ENCODE measurements around the gene CCND1. TPM values are rescaled to one million over a fixed set of nuclear protein-coding genes. Genes with fewer than 3 reads are reported as not detected.

CCND1 gene
- polyA plus RNA-seq (2012; ENCODE audit: insufficient read depth, insufficient read length) = 0.80 TPM

DNA sequence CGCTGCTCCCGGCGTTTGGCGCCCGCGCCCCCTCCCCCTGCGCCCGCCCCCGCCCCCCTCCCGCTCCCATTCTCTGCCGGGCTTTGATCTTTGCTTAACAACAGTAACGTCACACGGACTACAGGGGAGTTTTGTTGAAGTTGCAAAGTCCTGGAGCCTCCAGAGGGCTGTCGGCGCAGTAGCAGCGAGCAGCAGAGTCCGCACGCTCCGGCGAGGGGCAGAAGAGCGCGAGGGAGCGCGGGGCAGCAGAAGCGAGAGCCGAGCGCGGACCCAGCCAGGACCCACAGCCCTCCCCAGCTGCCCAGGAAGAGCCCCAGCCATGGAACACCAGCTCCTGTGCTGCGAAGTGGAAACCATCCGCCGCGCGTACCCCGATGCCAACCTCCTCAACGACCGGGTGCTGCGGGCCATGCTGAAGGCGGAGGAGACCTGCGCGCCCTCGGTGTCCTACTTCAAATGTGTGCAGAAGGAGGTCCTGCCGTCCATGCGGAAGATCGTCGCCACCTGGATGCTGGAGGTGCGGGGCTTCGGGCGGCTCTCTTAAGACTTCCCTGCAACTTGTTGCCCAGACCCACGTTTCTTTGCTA, at the start of gene CCND1:
TSS of gene CCND1 (plus strand) at position 162 of the 587 bp plus-strand sequence. CDS start at position 320, 158 bp downstream.
- no peak within 1 kb of the TSS for H3K4me3 ChIP-seq (ENCODE audit: low read length)
- DNase-seq (ENCODE audit: low read depth, low spot score) = peak; percentile 47

DNA sequence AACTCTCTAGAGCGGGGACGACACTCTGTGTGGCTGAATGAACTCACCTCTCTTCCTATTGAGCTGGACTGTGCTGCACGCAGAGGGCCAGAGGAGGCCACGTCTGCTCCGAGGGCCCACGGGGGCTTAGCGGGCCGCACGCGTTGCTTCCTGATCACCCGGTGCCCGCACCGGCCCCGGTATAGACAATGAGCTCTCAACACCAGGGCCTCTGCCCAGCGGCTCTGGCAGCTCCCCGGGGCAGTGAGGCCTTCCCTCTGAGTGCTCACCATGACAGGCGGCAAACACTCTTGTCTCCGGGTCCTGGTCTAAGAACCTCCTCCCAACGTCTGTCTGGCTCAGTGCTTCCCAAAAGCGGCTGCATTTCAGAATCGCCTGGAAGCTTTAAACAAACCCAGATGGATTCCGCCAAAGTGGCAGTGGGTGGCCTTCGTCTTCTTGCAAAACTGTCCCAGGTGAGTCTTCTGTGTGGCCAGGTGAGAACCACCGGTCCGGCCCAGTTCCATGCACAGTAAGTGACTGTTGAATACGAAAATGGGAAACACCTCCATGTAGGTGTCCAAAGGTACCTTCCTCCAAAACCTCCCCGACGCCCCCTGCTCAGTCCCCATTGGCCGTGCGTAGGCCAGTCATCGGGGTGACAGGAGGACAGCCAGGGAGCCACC, 47.8 kb upstream of the CCND1 start:
- H3K4me3 ChIP-seq (ENCODE audit: low read length) = no peak overlapping the region
- DNase-seq (ENCODE audit: low read depth, low spot score) = no peak

DNA sequence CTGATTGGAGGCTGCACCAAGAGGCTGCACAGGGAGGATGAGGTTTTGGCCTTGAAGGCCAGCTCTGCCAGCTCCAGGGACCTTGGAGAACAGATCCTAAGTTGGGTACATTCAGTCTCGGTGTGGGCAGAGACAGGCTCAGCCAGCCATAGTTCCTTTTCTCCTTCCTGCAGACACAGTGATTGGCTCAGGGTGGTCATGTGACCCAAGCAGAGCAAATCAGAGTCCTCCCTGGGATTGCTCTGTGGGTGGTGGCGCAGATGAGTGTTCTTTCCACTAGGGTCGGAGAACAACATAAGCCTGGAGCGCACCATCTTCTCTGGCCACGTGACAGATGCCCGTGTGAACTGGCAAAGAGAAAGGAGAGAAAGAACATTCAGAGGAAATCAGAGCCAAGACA, 47.1 kb upstream of the CCND1 start:
- peak; percentile 5 for DNase-seq (ENCODE audit: low read depth, low spot score)
- H3K4me3 ChIP-seq (ENCODE audit: low read length) = no peak overlapping the region

DNA sequence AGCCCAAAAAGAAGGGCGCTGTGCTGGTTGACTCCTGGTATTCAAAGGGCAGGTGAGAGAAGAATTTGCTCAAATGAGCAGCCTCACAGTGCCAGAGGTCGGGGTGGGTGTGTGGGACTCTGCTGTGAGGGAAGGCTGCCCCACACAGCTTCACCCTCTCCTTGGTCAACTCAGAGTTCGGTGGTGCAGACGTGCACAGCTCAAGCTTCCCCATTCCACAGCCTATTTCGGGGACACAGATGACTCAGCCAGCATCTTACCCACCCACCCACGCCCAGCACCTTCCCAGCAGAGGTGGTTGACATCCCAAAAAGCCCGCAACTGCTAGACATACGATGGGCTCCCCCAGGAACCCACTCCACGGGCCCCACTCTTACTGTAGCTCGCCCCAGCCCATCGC, 46.5 kb upstream of the CCND1 start:
- no peak for DNase-seq (ENCODE audit: low read depth, low spot score)
- no peak overlapping the region for H3K4me3 ChIP-seq (ENCODE audit: low read length)

DNA sequence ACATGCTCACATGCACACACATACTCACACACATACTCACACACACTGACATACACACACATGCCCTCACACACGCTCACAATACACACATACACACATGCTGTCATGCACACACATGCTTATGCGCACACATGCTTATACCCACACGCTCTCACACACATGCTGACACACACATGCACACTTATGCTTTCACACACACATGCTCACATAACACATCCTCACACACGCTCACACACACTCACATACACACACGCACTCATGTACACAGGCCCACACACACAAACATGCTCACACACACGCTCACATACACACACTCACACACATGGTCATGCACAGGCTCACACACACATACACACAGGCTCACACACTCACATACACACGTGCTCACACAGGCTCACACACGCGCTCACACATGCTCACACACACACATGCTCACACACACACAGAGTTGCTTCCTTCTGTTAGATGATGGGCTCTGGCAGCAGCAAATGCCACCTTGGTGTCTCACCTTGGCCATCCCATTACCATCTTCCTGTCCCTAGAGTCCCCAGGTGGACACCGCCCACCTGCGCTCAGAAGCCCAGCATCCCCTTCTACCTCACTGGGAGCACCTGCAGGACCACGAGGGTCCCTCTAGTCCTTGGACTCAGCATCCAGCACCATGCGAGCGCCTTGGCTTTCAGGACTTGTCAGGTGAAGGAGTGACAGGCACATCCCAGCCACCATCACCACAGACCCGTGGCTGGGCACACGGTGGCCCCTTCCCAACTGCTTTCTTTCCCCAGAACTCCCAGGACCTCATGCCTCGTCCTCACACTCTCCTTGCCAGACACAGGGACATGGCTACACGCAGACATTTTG, 44.9 kb upstream of the CCND1 start:
- DNase-seq (ENCODE audit: low read depth, low spot score) = no peak
- no peak overlapping the region for H3K4me3 ChIP-seq (ENCODE audit: low read length)

DNA sequence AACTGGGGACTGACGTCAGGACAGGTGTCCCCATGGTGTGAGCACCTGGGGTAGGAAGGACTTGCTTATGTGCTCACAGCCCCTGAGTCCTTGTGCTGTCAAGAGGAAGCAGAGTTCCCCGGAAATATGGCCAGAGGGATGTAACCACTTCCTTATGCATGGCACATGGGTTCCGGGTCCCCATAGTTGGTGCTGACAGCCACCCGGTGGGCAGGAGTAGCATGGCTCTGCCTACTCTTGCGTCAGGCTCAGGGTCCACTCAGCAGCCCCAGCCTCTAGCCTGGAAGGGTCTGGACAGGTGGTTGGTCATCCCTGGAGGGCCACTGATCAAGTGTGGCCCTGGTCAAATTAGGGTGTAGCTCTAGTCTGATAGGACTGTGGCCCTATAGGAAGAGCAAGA, 42.8 kb upstream of the CCND1 start:
- DNase-seq (ENCODE audit: low read depth, low spot score) = no peak

DNA sequence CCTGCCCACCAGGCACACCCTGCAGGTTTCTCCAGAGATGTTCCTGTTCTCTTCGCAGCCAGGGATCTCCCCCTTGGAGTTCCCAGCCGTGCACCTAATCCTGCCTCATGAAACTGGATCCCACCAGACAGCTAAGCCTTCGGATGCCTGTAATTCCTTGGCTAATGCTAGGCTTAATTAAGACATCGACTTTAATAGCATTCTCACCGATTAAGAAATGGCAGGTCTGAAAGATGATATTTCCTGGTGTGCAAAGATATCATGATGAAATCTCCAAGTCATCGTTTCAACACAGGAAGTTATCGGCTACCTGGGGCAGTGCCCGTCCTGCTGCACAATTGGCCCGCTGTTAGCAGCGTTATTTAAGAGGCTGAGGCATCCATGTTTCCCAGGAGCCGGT, 41.5 kb upstream of the CCND1 start:
- no peak for DNase-seq (ENCODE audit: low read depth, low spot score)
- H3K4me3 ChIP-seq (ENCODE audit: low read length) = no peak overlapping the region

More for the DNA sequence above, 42.8 kb upstream of the CCND1 start:
- no peak overlapping the region for H3K4me3 ChIP-seq (ENCODE audit: low read length)

DNA sequence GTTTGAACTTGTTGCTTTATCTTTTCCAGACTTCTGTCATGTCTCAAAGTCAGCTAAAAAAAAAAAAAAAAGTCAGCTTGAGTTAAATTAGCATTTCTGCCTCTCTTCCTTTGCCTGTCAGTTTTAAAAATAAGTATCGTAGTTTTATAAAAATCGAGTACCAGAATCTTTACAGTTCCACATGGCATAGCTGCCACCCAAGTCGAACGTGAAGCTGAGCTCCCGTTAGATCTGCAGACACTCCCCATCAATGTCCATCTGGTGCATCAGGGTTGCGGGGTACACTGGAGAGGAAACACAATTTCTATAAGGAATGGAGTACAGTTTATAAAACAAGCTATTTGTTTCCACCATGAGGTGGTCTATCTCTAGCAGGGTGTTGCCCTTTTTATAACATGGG, 41.0 kb upstream of the CCND1 start:
- DNase-seq (ENCODE audit: low read depth, low spot score) = no peak

DNA sequence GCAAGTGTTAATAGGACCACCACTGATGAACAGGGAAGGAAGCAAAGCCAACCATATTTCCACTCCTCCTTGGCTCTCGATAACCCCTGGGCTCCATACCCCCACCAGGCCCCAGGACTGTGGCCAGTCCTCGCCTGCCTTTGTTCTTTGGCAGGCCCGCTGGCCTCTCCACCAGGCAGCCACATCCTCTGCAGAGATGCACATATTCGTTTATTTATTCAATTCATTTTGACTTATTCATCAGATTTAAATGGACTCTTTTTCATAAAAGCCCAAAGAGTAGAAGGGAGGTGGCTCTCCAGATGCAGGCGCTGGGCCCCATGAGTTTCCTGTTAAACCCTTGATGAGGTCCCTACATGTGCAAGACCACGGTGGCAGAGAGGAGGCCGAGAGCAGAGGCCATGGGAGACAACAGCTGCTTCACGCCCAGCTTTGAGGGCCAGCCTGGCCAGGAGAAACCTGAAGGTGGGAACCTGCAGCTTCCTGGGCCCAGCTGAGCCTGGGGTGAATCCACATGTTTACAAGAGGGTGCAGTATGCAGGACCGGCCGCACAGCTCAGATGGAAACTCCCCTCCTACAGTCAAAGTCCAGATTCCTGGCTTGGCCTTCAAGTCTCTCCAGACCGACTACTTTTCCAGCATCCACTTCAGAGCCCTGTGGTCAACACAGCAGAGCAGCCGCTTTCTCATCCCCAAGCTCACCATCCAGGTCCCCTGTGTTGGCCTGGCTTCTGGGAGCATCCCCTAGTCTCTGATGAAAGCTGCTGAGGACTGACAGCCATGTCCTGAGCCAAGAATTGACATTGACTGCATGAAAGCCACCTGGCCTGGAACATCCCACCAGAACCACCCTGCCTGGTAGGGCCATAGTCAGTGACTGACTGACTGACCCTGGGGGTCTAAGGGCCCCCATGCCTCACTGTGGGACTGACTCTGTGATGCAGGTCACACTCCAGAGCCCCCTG, 39.7 kb upstream of the CCND1 start:
- DNase-seq (ENCODE audit: low read depth, low spot score) = no peak
- H3K4me3 ChIP-seq (ENCODE audit: low read length) = no peak overlapping the region

More for the DNA sequence above, 41.0 kb upstream of the CCND1 start:
- H3K4me3 ChIP-seq (ENCODE audit: low read length) = no peak overlapping the region

DNA sequence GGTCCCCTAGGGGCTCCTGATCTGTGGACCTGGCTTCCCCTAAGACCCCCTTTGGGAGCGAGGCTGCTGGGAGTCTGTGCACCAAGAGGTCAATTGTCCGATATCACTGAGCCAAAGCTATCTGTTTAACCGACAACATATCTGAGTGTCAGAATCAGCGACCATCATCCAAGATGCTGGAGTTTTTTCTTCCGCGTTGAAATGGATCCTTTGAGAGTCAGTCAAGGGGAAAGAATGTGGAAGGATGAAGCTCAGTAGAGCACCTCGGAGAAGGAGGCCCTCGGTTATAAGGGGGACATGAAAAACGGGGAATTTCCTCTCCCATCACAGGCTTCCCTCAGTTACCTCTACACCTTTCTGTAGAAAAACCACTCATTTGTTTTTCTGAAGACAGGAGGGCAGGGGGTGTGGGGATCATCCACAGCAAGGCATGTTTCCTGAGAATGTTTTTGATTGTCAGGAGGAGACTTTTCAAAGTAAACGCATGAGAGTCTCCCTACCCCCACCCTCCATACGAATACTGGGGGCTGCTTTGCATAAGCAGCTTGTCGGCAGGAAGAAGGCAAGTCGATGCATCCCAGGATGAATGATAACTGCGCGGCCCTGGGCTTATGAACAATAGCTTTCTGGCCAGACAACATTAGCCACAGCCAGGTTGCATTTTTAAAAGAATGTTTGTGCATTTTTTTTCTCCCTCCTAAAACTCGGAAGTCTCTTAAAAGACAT, 37.7 kb upstream of the CCND1 start:
- no peak for DNase-seq (ENCODE audit: low read depth, low spot score)

DNA sequence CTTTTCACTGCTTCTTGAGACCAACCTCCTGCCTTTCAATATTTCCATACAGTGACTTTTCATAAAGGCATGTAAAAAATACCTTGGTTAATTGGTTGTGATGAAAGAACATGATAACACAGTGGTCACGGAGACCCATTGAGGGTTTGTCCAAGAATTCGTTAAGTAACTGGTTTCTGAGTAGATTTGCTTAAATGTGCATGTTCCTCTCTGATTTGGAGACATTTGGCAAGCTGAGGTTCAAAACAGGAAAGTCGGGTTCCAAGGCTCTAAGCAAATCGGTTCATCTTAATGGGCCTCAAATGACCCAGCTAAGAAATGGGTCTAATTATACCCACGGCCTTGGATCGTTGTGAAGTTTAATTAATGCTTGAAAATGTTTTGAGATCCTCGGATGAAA, 36.9 kb upstream of the CCND1 start:
- no peak overlapping the region for H3K4me3 ChIP-seq (ENCODE audit: low read length)
- no peak for DNase-seq (ENCODE audit: low read depth, low spot score)

More for the DNA sequence above, 37.7 kb upstream of the CCND1 start:
- H3K4me3 ChIP-seq (ENCODE audit: low read length) = no peak overlapping the region

DNA sequence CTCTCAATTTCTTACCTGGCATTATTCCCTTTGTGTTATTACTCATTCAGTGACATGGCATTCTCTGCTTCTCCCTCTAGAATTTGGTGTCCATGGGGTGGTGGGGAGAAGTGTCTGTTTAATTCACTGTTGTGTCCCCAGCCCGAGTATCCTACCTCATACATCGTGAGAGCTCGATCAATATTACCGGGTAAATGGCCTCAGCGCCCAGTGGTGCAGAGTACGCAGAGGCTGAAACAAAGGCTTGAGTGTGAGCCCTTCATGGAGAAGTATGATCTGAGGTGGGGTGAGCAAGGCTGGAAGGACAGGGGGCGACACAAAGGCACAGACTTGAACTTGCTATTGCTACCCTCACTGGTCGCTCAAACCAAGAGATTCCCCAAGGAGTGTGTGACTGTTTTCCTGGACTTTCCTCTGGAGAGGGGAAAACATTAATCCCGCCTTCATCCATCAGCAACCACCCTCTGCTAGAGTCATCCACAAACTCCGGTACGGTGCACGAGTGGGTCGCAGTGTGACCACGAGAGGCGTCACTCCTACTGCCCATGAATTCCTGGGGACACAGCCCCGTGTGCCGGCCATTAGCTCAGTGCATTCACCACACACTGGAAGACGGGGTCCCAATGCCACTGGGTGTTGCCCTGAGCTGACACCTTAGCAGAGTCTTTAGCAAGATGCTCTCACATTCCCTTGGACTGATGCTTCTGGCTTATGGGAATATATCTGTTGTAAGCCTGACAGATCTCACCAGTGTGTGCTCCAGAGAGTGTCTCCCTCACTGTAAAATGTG, 35.0 kb upstream of the CCND1 start:
- no peak for DNase-seq (ENCODE audit: low read depth, low spot score)
- no peak overlapping the region for H3K4me3 ChIP-seq (ENCODE audit: low read length)

DNA sequence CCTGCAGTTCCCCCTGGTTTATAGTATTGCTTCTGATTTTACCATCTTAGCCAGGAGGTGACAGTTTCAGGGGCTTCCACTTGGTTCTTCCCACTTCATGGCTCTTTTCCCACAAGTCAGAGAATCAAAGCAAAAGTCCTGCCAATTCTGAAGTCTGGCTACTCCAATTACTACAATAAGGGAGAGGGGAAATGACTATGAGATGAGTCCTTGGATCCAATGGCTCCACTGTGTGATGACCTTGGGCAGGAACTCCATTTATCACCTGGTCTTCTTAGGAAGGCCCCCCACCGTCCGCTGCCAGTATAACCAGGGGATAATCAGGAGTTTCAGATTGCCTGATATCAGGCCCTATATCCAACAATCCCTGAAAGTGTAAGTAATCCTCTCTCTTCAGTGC, 31.6 kb upstream of the CCND1 start:
- DNase-seq (ENCODE audit: low read depth, low spot score) = no peak

DNA sequence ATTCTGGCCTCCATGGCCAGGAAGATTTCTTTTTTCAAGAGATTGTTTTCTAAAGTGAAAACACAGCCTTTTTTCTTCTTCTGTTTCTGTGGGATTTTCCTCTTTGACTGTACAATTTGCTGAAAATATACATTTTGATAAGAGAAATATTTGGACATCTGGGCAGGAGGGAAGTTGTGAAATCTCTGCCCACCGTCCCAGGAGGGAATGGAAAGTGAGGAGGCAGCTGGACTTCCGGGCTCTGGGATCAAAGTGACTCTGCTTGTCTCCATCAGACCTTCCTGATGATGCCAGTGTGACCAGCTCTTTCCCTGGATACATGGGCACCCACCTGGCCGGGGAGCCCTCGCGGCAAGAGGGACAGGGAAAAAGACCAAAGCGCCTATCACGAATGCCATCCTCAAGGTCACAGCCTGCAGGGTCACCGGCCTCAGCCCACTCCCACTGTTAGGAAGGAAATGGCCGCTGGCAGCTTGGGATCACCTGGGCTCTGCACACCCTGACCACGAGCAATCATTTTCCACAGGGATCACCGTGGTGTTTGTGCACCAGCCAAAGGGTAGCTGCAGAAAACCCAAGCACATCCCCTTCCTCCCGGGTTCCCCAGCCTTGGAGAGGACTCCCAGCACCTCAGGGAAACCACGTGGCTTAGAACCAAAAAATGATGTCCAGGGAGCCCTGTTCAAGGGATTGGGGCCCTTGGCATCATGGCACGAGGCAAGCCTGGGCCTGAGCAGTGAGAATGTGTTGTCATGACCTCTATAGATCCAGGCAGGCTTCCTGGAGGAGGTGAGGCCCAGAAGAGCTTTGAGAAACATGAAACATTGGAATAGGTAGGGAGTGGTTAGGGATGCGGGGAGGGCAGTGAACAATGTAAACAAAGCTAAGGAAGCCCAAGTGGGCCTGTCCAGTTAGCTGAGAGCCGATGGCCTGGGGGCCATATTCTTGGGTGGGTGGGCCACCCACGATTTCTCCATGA, 29.1 kb upstream of the CCND1 start:
- H3K4me3 ChIP-seq (ENCODE audit: low read length) = no peak overlapping the region
- no peak for DNase-seq (ENCODE audit: low read depth, low spot score)

More for the DNA sequence above, 31.6 kb upstream of the CCND1 start:
- no peak overlapping the region for H3K4me3 ChIP-seq (ENCODE audit: low read length)

DNA sequence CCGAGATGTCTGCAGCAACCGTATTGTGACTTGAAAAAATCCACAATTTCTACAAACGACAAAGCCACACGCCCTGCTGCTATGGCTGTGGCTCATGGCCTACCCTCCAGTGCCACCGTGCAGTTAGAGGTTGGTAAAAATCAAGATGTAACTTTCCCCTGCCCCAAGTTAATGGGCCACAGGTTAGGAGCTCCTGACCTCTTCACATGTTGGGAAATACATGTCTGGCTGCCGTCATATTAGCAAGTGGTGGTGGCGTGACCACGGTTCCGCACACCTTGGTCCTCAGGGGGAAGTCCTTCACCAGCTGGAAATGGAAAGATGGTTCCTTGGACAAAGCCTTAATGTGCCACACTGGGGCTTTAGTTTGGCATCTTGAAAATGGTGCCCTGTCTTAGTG, 27.4 kb upstream of the CCND1 start:
- no peak for DNase-seq (ENCODE audit: low read depth, low spot score)
- H3K4me3 ChIP-seq (ENCODE audit: low read length) = no peak overlapping the region

DNA sequence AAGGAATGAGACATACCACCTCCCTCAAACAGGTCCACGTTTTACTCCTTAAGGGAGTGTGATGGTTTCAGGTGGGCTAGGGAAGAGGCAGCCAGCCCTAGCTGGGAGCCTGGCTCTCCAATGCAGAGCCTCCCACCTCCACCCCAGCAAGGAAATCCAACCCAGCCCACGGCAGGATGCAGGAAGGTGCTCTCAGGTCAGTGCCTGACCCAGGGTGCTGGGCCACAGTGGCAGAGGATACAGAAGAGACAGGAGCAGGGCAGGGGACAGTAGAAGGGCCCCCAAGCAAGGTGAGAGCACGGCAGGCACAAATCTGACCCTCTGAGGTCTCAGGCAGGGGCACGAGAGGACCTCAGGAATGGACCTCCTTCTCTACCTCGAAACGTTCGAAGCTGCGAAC, 26.9 kb upstream of the CCND1 start:
- no peak overlapping the region for H3K4me3 ChIP-seq (ENCODE audit: low read length)
- DNase-seq (ENCODE audit: low read depth, low spot score) = no peak
